GM18499 (cell line): ENCODE data around the gene ESM1.
"Not testable (repeated sequence)": the region's sequence is repeated elsewhere in the genome, so short reads cannot be mapped to it uniquely, and the experiment has no call there.

ENCODE experiments used
- ATAC-seq: cut with Tn5 transposase; IDR thresholded peaks from one replicate; pipeline ENCODE4 v1.9.1; 2021; ENCODE audit warnings: moderate number of reproducible peaks; ENCODE audit not compliant: insufficient read depth, unreplicated experiment

ESM1 gene

GRCh38 chr5:54985301-54986268 is at the start of gene ESM1:
TSS of gene ESM1 (minus strand) at chr5:54985593. CDS start at chr5:54985517, 76 bp downstream.
- no peak for ATAC-seq

- no peak for ATAC-seq
Observed at GRCh38 chr5:55033568-55033967, 48.2 kb upstream of the ESM1 start.

- ATAC-seq: no peak
Observed at GRCh38 chr5:55031492-55031891, 46.1 kb upstream of the ESM1 start.

GRCh38 chr5:55030676-55031369 is 45.4 kb upstream of the ESM1 start:
- ATAC-seq: no peak

- no peak for ATAC-seq
Observed at GRCh38 chr5:55030220-55030619, 44.8 kb upstream of the ESM1 start.

GRCh38 chr5:55027595-55027994 is 42.2 kb upstream of the ESM1 start:
- no peak for ATAC-seq

GRCh38 chr5:55022450-55022849 is 37.1 kb upstream of the ESM1 start:
- no peak for ATAC-seq

GRCh38 chr5:55021821-55022220 is 36.4 kb upstream of the ESM1 start:
- no peak for ATAC-seq

- ATAC-seq: no peak
Observed at GRCh38 chr5:55021410-55021809, 36.0 kb upstream of the ESM1 start.

- not testable (repeated sequence) for ATAC-seq
Observed at GRCh38 chr5:55010149-55010548, 24.8 kb upstream of the ESM1 start.

- no peak for ATAC-seq
Observed at GRCh38 chr5:55004729-55005128, 19.3 kb upstream of the ESM1 start.

GRCh38 chr5:55003432-55004065 is 18.2 kb upstream of the ESM1 start:
- no peak for ATAC-seq

- not testable (repeated sequence) for ATAC-seq
Observed at GRCh38 chr5:55002166-55002565, 16.8 kb upstream of the ESM1 start.

- ATAC-seq: no peak
Observed at GRCh38 chr5:54997081-54997480, 11.7 kb upstream of the ESM1 start.

GRCh38 chr5:54996466-54996865 is 11.1 kb upstream of the ESM1 start:
- no peak for ATAC-seq

GRCh38 chr5:54995168-54995567 is 9.8 kb upstream of the ESM1 start:
- no peak for ATAC-seq

GRCh38 chr5:54994628-54995027 is 9.2 kb upstream of the ESM1 start:
- no peak for ATAC-seq

- no peak for ATAC-seq
Observed at GRCh38 chr5:54993318-54993717, 7.9 kb upstream of the ESM1 start.

- ATAC-seq: no peak
Observed at GRCh38 chr5:54991416-54991815, 6.0 kb upstream of the ESM1 start.

GRCh38 chr5:54990841-54991258 is 5.5 kb upstream of the ESM1 start:
- ATAC-seq: no peak

- no peak for ATAC-seq
Observed at GRCh38 chr5:54988817-54989216, 3.4 kb upstream of the ESM1 start.
